Spleen (tissue), 11 donors: ENCODE measurements around the gene LRP3. TPM values are rescaled to one million over a fixed set of nuclear protein-coding genes. Genes with fewer than 3 reads are reported as not detected.
"Not testable (repeated sequence)": the region's sequence is repeated elsewhere in the genome, so short reads cannot be mapped to it uniquely, and the experiment has no call there.

Experiments used
- DNase-seq: peaks from one replicate; pipeline ENCODE4 v3.0.0-alpha.2; 2020
- H3K27ac ChIP-seq, 8 donors: fragments of 200-600 bp; sonication (generic) in 7 of 8; 1 replicate in 4 of 8; 2 replicates in 4 of 8; pipeline versions ENCODE4 v1.5.0 to v1.8.0; 2016 to 2021; ENCODE audit warnings: inconsistent platforms in 4 of 8, mild to moderate bottlenecking in 4 of 8, moderate library complexity in 1 of 8
- H3K27me3 ChIP-seq, 7 donors: fragments of 200-600 bp; sonication (generic) in 6 of 7; replicated peaks in 1 of 7; 1 replicate in 4 of 7; 2 replicates in 3 of 7; pipeline versions ENCODE4 v1.5.0 to v1.8.0; 2016 to 2021; ENCODE audit warnings: inconsistent platforms in 3 of 7, mild to moderate bottlenecking in 1 of 7
- H3K36me3 ChIP-seq, 6 donors: fragments of 200-600 bp; sonication (generic) in 5 of 6; 1 replicate in 4 of 6; 2 replicates in 2 of 6; pipeline versions ENCODE4 v1.5.0 to v1.8.0; 2016 to 2021; ENCODE audit warnings: inconsistent platforms in 2 of 6
- H3K4me1 ChIP-seq, 6 donors: fragments of 200-600 bp; sonication (generic) in 5 of 6; 1 replicate in 3 of 6; 2 replicates in 3 of 6; pipeline versions ENCODE4 v1.5.0 to v1.8.0; 2016 to 2021; ENCODE audit warnings: inconsistent platforms in 3 of 6
- H3K4me3 ChIP-seq, 8 donors: fragments of 200-600 bp; sonication (generic) in 7 of 8; 1 replicate in 4 of 8; 2 replicates in 4 of 8; pipeline versions ENCODE4 v1.5.0 to v1.8.0; 2016 to 2021; ENCODE audit warnings: inconsistent platforms in 4 of 8, mild to moderate bottlenecking in 4 of 8, moderate library complexity in 2 of 8
- H3K9me3 ChIP-seq, 8 donors: fragments of 200-600 bp; sonication (generic) in 7 of 8; 1 replicate in 4 of 8; 2 replicates in 4 of 8; pipeline versions ENCODE4 v1.5.0 to v1.8.0; 2016 to 2021; ENCODE audit warnings: inconsistent platforms in 4 of 8
- POLR2A ChIP-seq, 3 donors: fragments of 450-650 bp; IDR thresholded peaks; one replicate each; pipeline ENCODE4 v1.5.1; 2017; ENCODE audit warnings: antibody characterized with exemption in 3 of 3, mild to moderate bottlenecking in 1 of 3
- POLR2AphosphoS5 ChIP-seq, 3 donors: sonication (generic); formaldehyde crosslinking; IDR thresholded peaks; one replicate each; pipeline ENCODE4 v1.5.1; 2017; ENCODE audit warnings: antibody characterized with exemption in 3 of 3
- WGBS, 5 donors: extraction: QIAGEN DNeasy Blood & Tissue Kit in 3 of 5; methylation state at CpG; one replicate each; pipeline versions ENCODE4 v1.1.5 to v1.1.7; 2013 to 2018; 5-methylcytosine and 5-hydroxymethylcytosine counted together
- intact Hi-C: fragments of 100-400 bp; cut with DNase I; formaldehyde crosslinking; loops from one replicate; pipeline ENCODE4 v1.15.0; 2023; ENCODE audit warnings: low total_unique reads
- polyA plus RNA-seq, 3 donors: library from polyadenylated mRNA; stranded (reverse); fragments of 200-250 nt; gene quantifications; one replicate each; pipeline ENCODE4 v1.2.1, GENCODE V29; 2013
- total RNA-seq, 7 donors: library from RNA; depleted of rRNA in 3 of 7; stranded (reverse); fragments of >200 nt in 3 of 7; fragmentation: NEBNext Ultra II Directional in 4 of 7; extraction: Animal tissue kit (Norgen Biotek cat#: 25700) in 4 of 7; gene quantifications; one replicate each; pipeline versions ENCODE4 v1.1.0 to v1.2.1, GENCODE V29; 2016 to 2021
- TF ChIP-seq, protein P1 (sequence below), 11 experiments: fragments of 200-600 bp in 7 of 11; fragments of 450-650 bp in 4 of 11; sonication (generic) in 4 of 11; IDR thresholded peaks in 8 of 11; conservative IDR thresholded peaks in 3 of 11; 1 replicate in 7 of 11; 2 replicates in 4 of 11; pipeline versions ENCODE4 v1.4.0 to v1.8.0; 2016 to 2021; ENCODE audit warnings: antibody characterized with exemption in 11 of 11, inconsistent platforms in 4 of 11, mild to moderate bottlenecking in 1 of 11
- donor health status: healthy with polysubstance abuse.
- donor health status: DM: no; HTN: no; CAD: no; lungs with moderate emphysema.
- donor health status: DM: no; HTN: no; CAD: no.
- donor health status: Bipolar disorder and iron deficiency.
- donor health status: healthy.
- donor health status: DM: no; HTN: no; CAD: no.
- donor health status: DM: yes; HTN: yes; CAD: no.

LRP3 gene
- total and polyA plus RNA-seq, 10 donors = 1.4 to 12.8 (median 8.2) TPM

- 35 to 66% (median 46%) methylated on average over 8 of the region's 8 CpGs for WGBS, 5 donors
- peak; percentile 72 for DNase-seq
- no peaks in the 10 kb centered on the region for H3K9me3 ChIP-seq
- H3K4me1 ChIP-seq = peaks cover 0 to 42% (median 9%) of the 10 kb centered on the region in 6 donors
- intact Hi-C loops = no loop called here
- no peak for TF ChIP-seq POLR2A (IDR thresholded peaks at IDR 0.05)
- TF ChIP-seq, protein P1, sequence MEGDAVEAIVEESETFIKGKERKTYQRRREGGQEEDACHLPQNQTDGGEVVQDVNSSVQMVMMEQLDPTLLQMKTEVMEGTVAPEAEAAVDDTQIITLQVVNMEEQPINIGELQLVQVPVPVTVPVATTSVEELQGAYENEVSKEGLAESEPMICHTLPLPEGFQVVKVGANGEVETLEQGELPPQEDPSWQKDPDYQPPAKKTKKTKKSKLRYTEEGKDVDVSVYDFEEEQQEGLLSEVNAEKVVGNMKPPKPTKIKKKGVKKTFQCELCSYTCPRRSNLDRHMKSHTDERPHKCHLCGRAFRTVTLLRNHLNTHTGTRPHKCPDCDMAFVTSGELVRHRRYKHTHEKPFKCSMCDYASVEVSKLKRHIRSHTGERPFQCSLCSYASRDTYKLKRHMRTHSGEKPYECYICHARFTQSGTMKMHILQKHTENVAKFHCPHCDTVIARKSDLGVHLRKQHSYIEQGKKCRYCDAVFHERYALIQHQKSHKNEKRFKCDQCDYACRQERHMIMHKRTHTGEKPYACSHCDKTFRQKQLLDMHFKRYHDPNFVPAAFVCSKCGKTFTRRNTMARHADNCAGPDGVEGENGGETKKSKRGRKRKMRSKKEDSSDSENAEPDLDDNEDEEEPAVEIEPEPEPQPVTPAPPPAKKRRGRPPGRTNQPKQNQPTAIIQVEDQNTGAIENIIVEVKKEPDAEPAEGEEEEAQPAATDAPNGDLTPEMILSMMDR (IDR thresholded peaks at IDR 0.05 in 8 of 11, conservative IDR thresholded peaks at IDR 0.05 in 3 of 11) = no peak
- TF ChIP-seq POLR2AphosphoS5 (IDR thresholded peaks at IDR 0.05) = no peak
- H3K27ac ChIP-seq = peak overlapping the region in 3 of 8 donors; percentile 52 to 73 (median 66)
- no peaks in the 10 kb centered on the region for H3K36me3 ChIP-seq
- H3K27me3 ChIP-seq = peaks cover 0 to 21% (median 0%) of the 10 kb centered on the region in 7 donors
- H3K4me3 ChIP-seq = peak overlapping the region in 1 of 8 donors; percentile 13
Observed at GRCh38 chr19:33187183-33187540, 7.0 kb upstream of the LRP3 start.

GRCh38 chr19:33189453-33189852 is 4.7 kb upstream of the LRP3 start:
- Histone ChIP-seq H3K4me1 (peaks cover 0 to 47% (median 8%) of the 10 kb centered on the region in 6 donors), H3K27ac (no peak overlapping the region), H3K9me3 (no peaks in the 10 kb centered on the region), H3K4me3 (no peak overlapping the region), H3K36me3 (no peaks in the 10 kb centered on the region), H3K27me3 (peaks cover 0 to 41% (median 13%) of the 10 kb centered on the region in 7 donors)
- WGBS, 5 donors = 0 to 55% (median 0%) methylated on average over 1 of the region's 1 CpG; no CpG with 5 or more reads in 1 of the 5 donors
- intact Hi-C loops = no loop called here
- TF ChIP-seq, protein P1 (IDR thresholded peaks at IDR 0.05 in 8 of 11, conservative IDR thresholded peaks at IDR 0.05 in 3 of 11) = no peak
- TF ChIP-seq POLR2A (IDR thresholded peaks at IDR 0.05) (no peak), POLR2AphosphoS5 (IDR thresholded peaks at IDR 0.05) (no peak)
- DNase-seq = no peak

DNA sequence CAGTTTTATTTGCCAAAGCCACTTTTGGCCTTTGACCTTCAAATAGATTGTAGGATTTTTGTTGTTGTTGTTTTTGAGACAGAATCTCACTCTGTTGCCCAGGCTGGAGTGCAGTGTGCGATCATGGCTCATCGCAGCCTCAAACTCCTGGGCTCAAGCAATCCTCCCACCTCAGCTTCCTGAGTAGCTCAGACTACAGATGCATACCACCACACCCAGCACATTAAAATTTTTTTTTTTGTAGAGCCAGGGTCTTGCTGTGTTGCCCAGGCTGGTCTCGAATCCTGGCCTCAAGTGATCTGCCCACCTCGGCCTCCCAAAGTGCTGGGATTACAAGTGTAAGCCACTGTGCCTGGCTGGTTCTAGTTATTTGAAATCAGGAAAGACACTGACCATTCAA is 3.0 kb upstream of the LRP3 start:
- H3K27me3 ChIP-seq = peaks cover 0 to 57% (median 18%) of the 10 kb centered on the region in 7 donors
- H3K9me3 ChIP-seq, H3K27ac ChIP-seq, H3K36me3 ChIP-seq, H3K4me3 ChIP-seq, DNase-seq, intact Hi-C loops: not testable (repeated sequence)
- peaks cover 0 to 44% (median 19%) of the 10 kb centered on the region in 6 donors for H3K4me1 ChIP-seq
- 83 to 92% (median 88%) methylated on average over 2 to 4 of the region's 4 CpGs for WGBS, 5 donors

DNA sequence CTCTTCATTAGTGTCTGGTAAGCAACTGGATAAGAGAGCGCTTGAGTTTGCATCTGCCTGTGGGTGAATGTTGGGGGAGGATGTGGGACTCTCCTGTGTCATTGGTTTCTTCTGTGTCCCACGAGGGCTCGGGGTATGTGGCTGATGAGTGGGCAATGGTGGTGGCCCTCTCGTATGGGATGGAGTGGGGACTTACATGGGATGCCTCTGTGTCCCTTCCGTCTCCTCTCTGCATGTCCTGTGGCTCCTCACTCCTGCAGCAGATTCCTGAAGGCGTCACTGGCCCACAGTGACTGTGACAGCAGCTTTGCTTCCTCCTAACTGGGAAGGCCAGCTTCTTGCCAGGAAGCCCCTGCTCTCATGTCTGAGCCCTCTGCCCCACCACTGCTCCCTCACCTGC is 2.6 kb upstream of the LRP3 start:
- Histone ChIP-seq H3K27me3 (peaks cover 0 to 61% (median 18%) of the 10 kb centered on the region in 7 donors), H3K4me3 (no peak overlapping the region), H3K27ac (no peak overlapping the region), H3K9me3 (no peaks in the 10 kb centered on the region), H3K36me3 (no peaks in the 10 kb centered on the region), H3K4me1 (peaks cover 0 to 44% (median 18%) of the 10 kb centered on the region in 6 donors)
- 75 to 88% (median 82%) methylated on average over 6 of the region's 6 CpGs for WGBS, 5 donors
- DNase-seq = peak; percentile 36
- intact Hi-C loops = no loop called here
- TF ChIP-seq, protein P1 (IDR thresholded peaks at IDR 0.05 in 8 of 11, conservative IDR thresholded peaks at IDR 0.05 in 3 of 11) = no peak
- TF ChIP-seq POLR2AphosphoS5 (IDR thresholded peaks at IDR 0.05) (no peak), POLR2A (IDR thresholded peaks at IDR 0.05) (no peak)

DNA sequence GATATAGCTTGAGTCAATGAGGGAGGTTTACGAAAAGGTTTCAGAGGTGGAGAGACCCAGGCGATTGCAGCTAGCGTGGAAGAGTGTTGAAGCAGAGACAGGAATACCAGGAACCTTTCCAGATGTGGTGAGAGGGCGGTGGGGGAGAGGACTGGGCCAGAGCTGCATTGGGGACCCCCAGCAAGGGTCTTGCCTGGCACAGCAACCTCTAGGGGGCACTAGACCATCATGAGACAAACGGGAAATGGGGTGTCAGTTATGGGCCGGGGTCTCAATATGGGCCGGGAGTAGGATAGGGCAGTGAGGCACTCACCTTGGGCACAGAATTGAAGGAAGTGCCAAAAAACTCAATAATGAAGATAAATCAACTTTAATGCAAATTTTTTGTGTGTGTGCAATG is 2.1 kb upstream of the LRP3 start:
- Histone ChIP-seq H3K9me3 (no peaks in the 10 kb centered on the region), H3K4me1 (peaks cover 0 to 40% (median 17%) of the 10 kb centered on the region in 6 donors), H3K36me3 (no peaks in the 10 kb centered on the region), H3K27me3 (peaks cover 0 to 61% (median 18%) of the 10 kb centered on the region in 7 donors), H3K4me3 (no peak overlapping the region), H3K27ac (no peak overlapping the region)
- 64 to 82% (median 69%) methylated on average over 7 of the region's 7 CpGs for WGBS, 5 donors
- TF ChIP-seq POLR2AphosphoS5 (IDR thresholded peaks at IDR 0.05) = no peak
- TF ChIP-seq, protein P1 (IDR thresholded peaks at IDR 0.05 in 8 of 11, conservative IDR thresholded peaks at IDR 0.05 in 3 of 11) = peak in 1 of 11 experiments; percentile 12
- TF ChIP-seq POLR2A (IDR thresholded peaks at IDR 0.05) = no peak
- DNase-seq = peak; percentile 38
- intact Hi-C loops = no loop called here
